HL-60 (cell line): Measurements from ENCODE around the gene THPO.

Experiments
- CTCF ChIP-seq: IDR thresholded peaks from one replicate; pipeline ENCODE4 v1.5.1; 2011; ENCODE audit warnings: low read length, control low read depth, inconsistent platforms; ENCODE audit not compliant: insufficient read depth
- REST ChIP-seq: IDR thresholded peaks from 2 replicates; pipeline ENCODE4 v1.6.1; 2012; ENCODE audit warnings: low read depth; ENCODE audit not compliant: insufficient replicate concordance

DNA sequence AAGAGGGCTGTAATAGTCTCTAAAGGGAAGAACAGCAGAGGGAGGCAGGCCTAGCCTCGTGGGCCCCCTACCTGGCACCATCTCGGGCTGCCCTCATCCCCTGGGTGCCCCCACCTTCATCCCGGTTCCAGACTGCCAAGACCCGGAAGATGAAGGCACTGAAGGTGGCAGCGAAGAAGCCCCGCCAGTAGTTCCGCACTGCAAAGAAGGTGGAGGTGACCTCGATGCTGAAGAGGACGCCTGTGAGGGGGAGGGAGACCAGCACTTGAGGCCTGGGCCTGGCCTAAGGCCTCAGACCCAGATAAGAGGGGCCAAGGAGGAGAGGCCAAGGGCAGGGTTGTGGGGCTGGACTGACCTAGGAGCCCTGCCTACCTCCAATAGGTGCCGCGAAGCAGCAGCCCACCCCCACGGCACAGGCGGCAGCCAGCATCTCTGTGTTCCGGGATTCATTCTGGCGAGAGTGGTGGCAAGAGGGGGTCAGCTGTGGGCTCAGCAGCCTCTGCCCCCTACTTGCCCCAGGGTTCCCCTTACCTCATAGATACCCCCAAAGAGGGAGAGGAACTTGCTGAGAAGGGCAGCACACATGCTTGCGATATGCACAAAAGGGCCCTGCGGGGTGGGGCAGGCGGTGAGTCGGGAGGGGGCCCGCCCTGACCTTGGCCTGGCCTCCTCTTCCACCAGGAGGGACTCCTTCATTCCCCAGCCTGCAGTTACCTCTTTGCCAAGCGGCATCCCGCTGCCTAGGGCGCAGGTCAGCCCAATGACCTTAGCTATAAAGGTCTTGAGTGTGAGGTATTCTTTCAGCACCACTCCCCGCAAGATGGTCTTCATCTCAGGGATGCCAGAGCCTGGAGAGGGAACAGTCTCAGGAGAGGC, 20.5 kb downstream of the THPO start:
- no peak for TF ChIP-seq REST
- no peak for TF ChIP-seq CTCF
